ENCODE data around the gene TEKT3. TPM values are rescaled to one million over a fixed set of nuclear protein-coding genes. Genes with fewer than 3 reads are reported as not detected.
A peak's percentile ranks its signal among the peaks of the same experiment; 100 is the strongest.

The TEKT3 gene
- total RNA-seq, 4 donors from 2014 or later = not detected

GRCh38 chr17:15319452-15320010 is 21.9 kb downstream of the TEKT3 start:
- no peak for DNase-seq
- H3K27ac ChIP-seq = no peak overlapping the region
- H3K27me3 ChIP-seq = no peaks in the 10 kb centered on the region
- no peaks in the 10 kb centered on the region for H3K36me3 ChIP-seq
- no peak overlapping the region for H3K4me3 ChIP-seq
- H3K9me3 ChIP-seq = no peaks in the 10 kb centered on the region
- TF ChIP-seq POLR2A (IDR thresholded peaks at IDR 0.05) (no peak), CTCF (IDR thresholded peaks at IDR 0.05 in 4 of 5, conservative IDR thresholded peaks at IDR 0.05 in 1 of 5) (no peak)
- H3K4me1 ChIP-seq = peaks cover 13 to 14% of the 10 kb centered on the region in 2 donors
- intact Hi-C loops (cut with DNase I; ENCODE audit: low total_unique reads) = no loop called here
- in situ Hi-C loops (cut with MboI; ENCODE audit: low sequenced_read_pairs in 4 of 4) = no loop called here
- ATAC-seq = no peak

GRCh38 chr17:15311996-15312395 is 29.4 kb downstream of the TEKT3 start:
- in situ Hi-C loops (cut with MboI; ENCODE audit: low sequenced_read_pairs in 4 of 4) (no loop called here), intact Hi-C loops (cut with DNase I; ENCODE audit: low total_unique reads) (no loop called here)
- peaks cover 20 to 24% of the 10 kb centered on the region in 2 donors for H3K4me1 ChIP-seq
- no peaks in the 10 kb centered on the region for H3K9me3 ChIP-seq
- H3K27ac ChIP-seq = peak overlapping the region in 1 of 4 donors; percentile 45
- no peak for DNase-seq
- H3K36me3 ChIP-seq = no peaks in the 10 kb centered on the region
- no peak overlapping the region for H3K4me3 ChIP-seq
- no peak for TF ChIP-seq CTCF (IDR thresholded peaks at IDR 0.05 in 4 of 5, conservative IDR thresholded peaks at IDR 0.05 in 1 of 5)
- no peak for TF ChIP-seq POLR2A (IDR thresholded peaks at IDR 0.05)
- H3K27me3 ChIP-seq = no peaks in the 10 kb centered on the region
- ATAC-seq = no peak

DNA sequence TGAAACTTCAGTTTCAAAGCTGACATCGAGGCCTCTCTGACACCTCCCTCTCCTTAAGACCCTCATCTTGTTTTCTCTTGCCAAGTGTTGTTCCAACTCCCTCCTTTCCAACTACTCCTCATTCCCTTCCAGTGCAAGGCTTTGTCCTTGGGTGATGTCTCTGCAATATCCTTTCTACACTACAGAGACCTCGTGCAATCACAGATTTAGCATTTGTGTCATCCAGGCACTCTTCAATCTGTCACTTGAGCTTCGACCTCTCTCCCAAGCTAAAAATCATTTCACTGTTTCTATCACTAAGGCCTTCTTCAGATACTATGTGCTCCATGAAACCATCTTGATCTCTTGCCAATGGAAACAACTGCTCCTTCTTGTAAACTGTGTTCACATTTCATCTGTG is 31.6 kb downstream of the TEKT3 start:
- DNase-seq = no peak
- H3K9me3 ChIP-seq = no peaks in the 10 kb centered on the region
- intact Hi-C loops (cut with DNase I; ENCODE audit: low total_unique reads) (no loop called here), in situ Hi-C loops (cut with MboI; ENCODE audit: low sequenced_read_pairs in 4 of 4) (no loop called here)
- TF ChIP-seq POLR2A (IDR thresholded peaks at IDR 0.05) = no peak
- no peak for TF ChIP-seq CTCF (IDR thresholded peaks at IDR 0.05 in 4 of 5, conservative IDR thresholded peaks at IDR 0.05 in 1 of 5)
- no peak overlapping the region for H3K4me3 ChIP-seq
- H3K36me3 ChIP-seq = no peaks in the 10 kb centered on the region
- no peaks in the 10 kb centered on the region for H3K27me3 ChIP-seq
- H3K27ac ChIP-seq = peak overlapping the region; percentile 12 to 73 (median 36)
- H3K4me1 ChIP-seq = peaks cover 25 to 29% of the 10 kb centered on the region in 2 donors
- ATAC-seq = peak; percentile 57 to 62

DNA sequence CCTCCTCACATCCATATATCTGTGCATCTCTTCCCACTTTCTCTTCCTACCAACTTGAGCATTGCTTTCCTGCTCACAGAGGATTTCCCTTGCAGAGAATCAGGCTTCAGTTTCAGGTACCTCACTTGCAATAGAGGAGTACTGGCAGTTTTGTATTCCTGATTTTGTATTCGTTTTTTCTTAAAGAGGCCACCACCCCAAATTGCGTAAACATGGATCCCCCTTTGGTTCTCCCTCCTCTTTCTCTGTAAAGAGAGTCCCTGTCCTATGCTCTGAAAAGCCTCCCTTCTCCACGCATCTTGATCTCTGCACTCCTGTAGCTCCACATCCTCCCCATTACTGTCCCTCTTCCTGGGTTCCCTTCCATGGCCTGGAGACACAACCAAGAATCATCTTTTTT is 32.2 kb downstream of the TEKT3 start:
- H3K9me3 ChIP-seq = no peaks in the 10 kb centered on the region
- H3K4me3 ChIP-seq = no peak overlapping the region
- no peaks in the 10 kb centered on the region for H3K36me3 ChIP-seq
- H3K27me3 ChIP-seq = no peaks in the 10 kb centered on the region
- H3K4me1 ChIP-seq = peaks cover 25 to 29% of the 10 kb centered on the region in 2 donors
- peak overlapping the region; percentile 12 to 73 (median 36) for H3K27ac ChIP-seq
- no peak for DNase-seq
- intact Hi-C loops (cut with DNase I; ENCODE audit: low total_unique reads) (no loop called here), in situ Hi-C loops (cut with MboI; ENCODE audit: low sequenced_read_pairs in 4 of 4) (no loop called here)
- no peak for TF ChIP-seq POLR2A (IDR thresholded peaks at IDR 0.05)
- TF ChIP-seq CTCF (IDR thresholded peaks at IDR 0.05 in 4 of 5, conservative IDR thresholded peaks at IDR 0.05 in 1 of 5) = no peak
- no peak for ATAC-seq

DNA sequence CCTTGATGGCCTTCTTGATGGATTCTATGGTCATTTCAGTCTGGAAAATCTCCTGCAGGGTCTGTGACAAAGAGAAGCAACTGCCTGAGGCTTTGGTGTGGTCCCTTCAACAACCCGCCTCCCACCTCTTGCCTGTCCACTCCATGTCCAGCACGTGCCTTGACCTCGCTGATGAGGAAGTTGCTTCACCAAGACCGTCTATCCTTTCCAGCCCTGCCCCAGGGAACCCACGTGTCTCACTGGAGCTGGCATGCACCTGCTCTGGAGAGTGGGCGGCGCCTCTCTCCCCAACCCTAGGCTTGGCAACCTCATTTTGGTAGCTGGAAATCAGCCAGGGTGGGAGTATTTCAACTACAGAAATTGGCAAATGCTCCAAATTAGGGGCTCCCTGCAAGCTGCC is 32.6 kb downstream of the TEKT3 start:
- Histone ChIP-seq H3K4me3 (no peak overlapping the region), H3K9me3 (no peaks in the 10 kb centered on the region), H3K4me1 (peaks cover 25 to 29% of the 10 kb centered on the region in 2 donors), H3K27ac (peak overlapping the region in 1 of 4 donors; percentile 73), H3K27me3 (no peaks in the 10 kb centered on the region), H3K36me3 (no peaks in the 10 kb centered on the region)
- in situ Hi-C loops (cut with MboI; ENCODE audit: low sequenced_read_pairs in 4 of 4) (no loop called here), intact Hi-C loops (cut with DNase I; ENCODE audit: low total_unique reads) (no loop called here)
- ATAC-seq (no peak), DNase-seq (no peak)
- TF ChIP-seq POLR2A (IDR thresholded peaks at IDR 0.05) (no peak), CTCF (IDR thresholded peaks at IDR 0.05 in 4 of 5, conservative IDR thresholded peaks at IDR 0.05 in 1 of 5) (no peak)

All from gastrocnemius medialis (tissue), 4 donors.